HepG2 (cell line): Measurements from ENCODE around the gene DNAAF1. TPM values are rescaled to one million over a fixed set of nuclear protein-coding genes. Genes with fewer than 3 reads are reported as not detected.

Experiments used
- AGO1 ChIP-seq: fragments of 200-400 bp; formaldehyde crosslinking; IDR thresholded peaks from 2 replicates; pipeline ENCODE4 v1.6.1; 2017; ENCODE audit warnings: mild to moderate bottlenecking, low read depth, low read length, moderate library complexity; ENCODE audit not compliant: poor library complexity, severe bottlenecking
- CBFB ChIP-seq: sonication (generic); formaldehyde crosslinking; IDR thresholded peaks from 2 replicates; pipeline ENCODE4 v1.4.0; 2020; ENCODE audit warnings: missing genetic modification reagents
- CREM ChIP-seq, 2 experiments: sonication (generic) in 1 of 2; formaldehyde crosslinking in 1 of 2; IDR thresholded peaks; 2 replicates each; pipeline versions ENCODE4 v1.4.0 to v1.6.1; 2016 to 2020; ENCODE audit warnings: antibody characterized with exemption in 1 of 2, mild to moderate bottlenecking in 1 of 2, missing genetic modification reagents in 1 of 2
- CTCF ChIP-seq: sonication (generic); formaldehyde crosslinking; IDR thresholded peaks from 2 replicates; pipeline ENCODE4 v1.5.0; 2020; ENCODE audit warnings: mild to moderate bottlenecking, missing genetic modification reagents, moderate library complexity
- FOXK1 ChIP-seq: sonication (generic); formaldehyde crosslinking; IDR thresholded peaks from 2 replicates; pipeline ENCODE4 v1.4.0; 2020; ENCODE audit warnings: low read depth, missing genetic modification reagents, borderline replicate concordance
- GABPB1 ChIP-seq: IDR thresholded peaks from 2 replicates; pipeline ENCODE4 v1.6.1; 2016; ENCODE audit warnings: mild to moderate bottlenecking, missing genetic modification reagents, moderate library complexity, missing compliant biosample characterization
- GPN1 ChIP-seq: sonication (generic); formaldehyde crosslinking; IDR thresholded peaks from 2 replicates; pipeline ENCODE4 v1.5.1; 2020; ENCODE audit warnings: missing genetic modification reagents, borderline replicate concordance
- HDAC2 ChIP-seq: sonication (generic); formaldehyde crosslinking; IDR thresholded peaks from 2 replicates; pipeline ENCODE4 v1.4.0; 2020; ENCODE audit warnings: missing genetic modification reagents
- IRX3 ChIP-seq: sonication (generic); formaldehyde crosslinking; IDR thresholded peaks from 2 replicates; pipeline ENCODE4 v1.8.1; 2023; ENCODE audit warnings: mild to moderate bottlenecking, low read depth, missing genetic modification reagents, borderline replicate concordance
- KAT2B ChIP-seq: fragments of 150-350 bp; IDR thresholded peaks from 2 replicates; pipeline ENCODE4 v1.6.1; 2014; ENCODE audit warnings: low read depth, low read length, borderline replicate concordance
- KLF16 ChIP-seq, 2 experiments: sonication (generic) in 1 of 2; formaldehyde crosslinking in 1 of 2; IDR thresholded peaks; 2 replicates each; pipeline versions ENCODE4 v1.6.1 to v1.8.0; 2016 to 2023; ENCODE audit warnings: missing genetic modification reagents in 2 of 2, missing compliant biosample characterization in 1 of 2
- NR2F6 ChIP-seq, 2 experiments: IDR thresholded peaks; 2 replicates each; pipeline ENCODE4 v1.6.1; 2016; ENCODE audit warnings: antibody characterized with exemption in 1 of 2, mild to moderate bottlenecking in 1 of 2
- PATZ1 ChIP-seq: sonication (generic); formaldehyde crosslinking; IDR thresholded peaks from 2 replicates; pipeline ENCODE4 v1.4.0; 2020; ENCODE audit warnings: missing genetic modification reagents
- SKI ChIP-seq: fragments of 450-650 bp; IDR thresholded peaks from one replicate; pipeline ENCODE4 v1.6.1; 2018; ENCODE audit warnings: mild to moderate bottlenecking; ENCODE audit not compliant: partially characterized antibody
- SOX5 ChIP-seq: IDR thresholded peaks from 2 replicates; pipeline ENCODE4 v1.6.1; 2016; ENCODE audit warnings: borderline replicate concordance
- SPEN ChIP-seq: sonication (generic); formaldehyde crosslinking; IDR thresholded peaks from 2 replicates; pipeline ENCODE4 v1.5.1; 2020; ENCODE audit warnings: low read depth, mild to moderate bottlenecking, missing genetic modification reagents
- ZBTB8A ChIP-seq: sonication (generic); formaldehyde crosslinking; IDR thresholded peaks from 2 replicates; pipeline ENCODE4 v1.4.0; 2020; ENCODE audit warnings: mild to moderate bottlenecking, low read depth, missing genetic modification reagents, borderline replicate concordance
- ZNF234 ChIP-seq: sonication (generic); formaldehyde crosslinking; conservative IDR thresholded peaks from 2 replicates; pipeline ENCODE4 v1.5.1; 2020; ENCODE audit warnings: mild to moderate bottlenecking, missing genetic modification reagents
- ZNF382 ChIP-seq: sonication (generic); formaldehyde crosslinking; IDR thresholded peaks from 2 replicates; pipeline ENCODE4 v1.5.0; 2020; ENCODE audit warnings: missing genetic modification reagents, mild to moderate bottlenecking, borderline replicate concordance
- ZNF501 ChIP-seq: sonication (generic); formaldehyde crosslinking; IDR thresholded peaks from 2 replicates; pipeline ENCODE4 v1.5.1; 2020; ENCODE audit warnings: mild to moderate bottlenecking, moderate library complexity, missing genetic modification reagents
- ZNF552 ChIP-seq: sonication (generic); formaldehyde crosslinking; IDR thresholded peaks from 2 replicates; pipeline ENCODE4 v1.9.0; 2022; ENCODE audit warnings: missing genetic modification reagents, mild to moderate bottlenecking, borderline replicate concordance
- ZNF841 ChIP-seq: sonication (generic); formaldehyde crosslinking; IDR thresholded peaks from 2 replicates; pipeline ENCODE4 v1.8.1; 2023; ENCODE audit warnings: missing genetic modification reagents, borderline replicate concordance
- polyA plus RNA-seq, 8 experiments: library from polyadenylated mRNA; depleted of rRNA in 3 of 8; stranded (reverse) in 7 of 8; unstranded in 1 of 8; fragments of >200 nt; fragmentation: Illumina TruSeq in 4 of 8; extraction: Trizol in 4 of 8; gene quantifications; 2 replicates each; pipeline versions ENCODE4 v1.2.1 to v1.2.3, GENCODE V29; 2011 to 2016; ENCODE audit warnings: low read depth in 4 of 8, missing spikeins in 1 of 8, mixed read lengths in 1 of 8; ENCODE audit not compliant: insufficient read depth in 1 of 8
- total RNA-seq, 5 experiments: library from RNA; depleted of rRNA; stranded (reverse); fragments of >200 nt; fragmentation: Illumina TruSeq; extraction: Trizol; gene quantifications; 2 replicates each; pipeline ENCODE4 v1.2.3, GENCODE V29; 2016; ENCODE audit warnings: low read depth in 1 of 5
- TF ChIP-seq, protein P1 (sequence below): IDR thresholded peaks from 2 replicates; pipeline ENCODE4 v1.6.1; 2016
- TF ChIP-seq, protein P2 (sequence below): IDR thresholded peaks from 2 replicates; pipeline ENCODE4 v1.6.1; 2018; ENCODE audit warnings: missing genetic modification reagents

DNAAF1 gene
- total and polyA plus RNA-seq, 2 of the 13 experiments (the other 11 are each of a cell fraction or from before 2014, with no cell fraction given), result 0.04 TPM; not detected in 1

DNA sequence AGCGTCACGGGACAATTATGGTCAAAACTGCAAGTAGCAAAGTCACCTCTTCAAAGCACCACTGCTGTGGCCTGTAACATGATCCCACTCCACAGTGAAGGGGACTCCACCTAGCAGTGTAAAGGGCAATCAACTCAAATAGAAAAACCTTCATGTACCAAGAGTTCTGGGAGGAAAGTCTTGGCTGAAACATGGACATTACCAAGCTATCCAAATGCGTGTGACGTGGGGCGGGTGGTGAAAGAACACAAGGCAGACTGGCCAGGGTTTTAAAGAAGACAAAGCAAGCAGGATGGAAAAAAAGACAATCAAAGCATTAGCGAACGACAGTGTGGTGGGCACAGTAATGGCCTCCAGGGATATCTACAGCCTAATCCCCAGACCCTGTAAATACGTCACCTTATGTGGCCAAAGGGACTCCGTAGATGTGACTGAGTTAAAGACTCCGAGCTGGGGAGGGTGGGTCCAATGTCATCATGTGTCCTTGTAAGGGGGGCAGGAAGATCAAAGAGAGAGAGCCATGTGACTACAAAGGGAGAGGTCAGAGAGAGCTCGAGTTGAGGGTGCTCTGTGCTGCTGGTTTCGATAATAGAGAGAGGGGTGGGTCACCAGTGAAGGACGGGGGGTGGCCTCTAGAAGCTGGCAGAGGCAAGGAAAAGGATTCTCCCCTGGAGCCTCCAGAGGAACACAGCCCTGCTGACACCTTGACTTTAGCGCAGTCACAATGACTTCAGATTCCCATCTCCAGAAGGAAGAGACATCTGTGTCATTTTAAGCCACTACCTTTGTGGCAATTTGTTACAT is 6.1 kb upstream of the DNAAF1 start (continued):
- TF ChIP-seq, protein P1, sequence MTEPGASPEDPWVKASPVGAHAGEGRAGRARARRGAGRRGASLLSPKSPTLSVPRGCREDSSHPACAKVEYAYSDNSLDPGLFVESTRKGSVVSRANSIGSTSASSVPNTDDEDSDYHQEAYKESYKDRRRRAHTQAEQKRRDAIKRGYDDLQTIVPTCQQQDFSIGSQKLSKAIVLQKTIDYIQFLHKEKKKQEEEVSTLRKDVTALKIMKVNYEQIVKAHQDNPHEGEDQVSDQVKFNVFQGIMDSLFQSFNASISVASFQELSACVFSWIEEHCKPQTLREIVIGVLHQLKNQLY (CRISPR knock-in tag), result 0 out of 2 replicates have a peak, but pooled peaks have one; percentile 43
- TF ChIP-seq NR2F6 (IDR thresholded peaks at IDR 0.05) (peak; percentile 93), NR2F6 (CRISPR knock-in tag; IDR thresholded peaks at IDR 0.05) (peak; percentile 89), ZNF841 (CRISPR knock-in tag) (no peak), KAT2B (no peak), FOXK1 (CRISPR knock-in tag) (peak; percentile 72), ZNF382 (CRISPR knock-in tag) (no peak), CREM (IDR thresholded peaks at IDR 0.05) (peak; percentile 78), CREM (CRISPR knock-in tag; IDR thresholded peaks at IDR 0.05) (no peak), ZNF234 (CRISPR knock-in tag) (no peak), ZBTB8A (CRISPR knock-in tag) (no peak), SOX5 (CRISPR knock-in tag) (peak; percentile 87), SKI (no peak), GABPB1 (CRISPR knock-in tag) (peak; percentile 29; the same call in 1 of the 2 replicates), CTCF (CRISPR knock-in tag) (no peak), PATZ1 (peak; percentile 98), GPN1 (no peak), AGO1 (no peak), HDAC2 (CRISPR knock-in tag) (0 out of 2 replicates have a peak, but pooled peaks have one; percentile 24), ZNF501 (CRISPR knock-in tag) (peak; percentile 93), KLF16 (CRISPR knock-in tag; IDR thresholded peaks at IDR 0.05) (peak in 1 of 2 experiments; percentile 75; a peak in 2 of 4 replicates), CBFB (no peak), ZNF552 (CRISPR knock-in tag) (no peak), IRX3 (no peak), SPEN (CRISPR knock-in tag) (peak; percentile 43; the same call in 1 of the 2 replicates)
- TF ChIP-seq, protein P2, sequence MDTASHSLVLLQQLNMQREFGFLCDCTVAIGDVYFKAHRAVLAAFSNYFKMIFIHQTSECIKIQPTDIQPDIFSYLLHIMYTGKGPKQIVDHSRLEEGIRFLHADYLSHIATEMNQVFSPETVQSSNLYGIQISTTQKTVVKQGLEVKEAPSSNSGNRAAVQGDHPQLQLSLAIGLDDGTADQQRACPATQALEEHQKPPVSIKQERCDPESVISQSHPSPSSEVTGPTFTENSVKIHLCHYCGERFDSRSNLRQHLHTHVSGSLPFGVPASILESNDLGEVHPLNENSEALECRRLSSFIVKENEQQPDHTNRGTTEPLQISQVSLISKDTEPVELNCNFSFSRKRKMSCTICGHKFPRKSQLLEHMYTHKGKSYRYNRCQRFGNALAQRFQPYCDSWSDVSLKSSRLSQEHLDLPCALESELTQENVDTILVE (CRISPR knock-in tag), result peak; percentile 70
